GM19397 (cell line): ENCODE results near the gene KANK4.

Source experiments
- ATAC-seq: cut with Tn5 transposase; IDR thresholded peaks from one replicate; pipeline ENCODE4 v1.9.1; 2021; ENCODE audit warnings: mild to moderate bottlenecking, moderate library complexity; ENCODE audit not compliant: unreplicated experiment

The KANK4 gene

GRCh38 chr1:62318756-62319544 lies at the start of gene KANK4:
KANK4 (minus strand) TSS chr1:62319434; CDS start chr1:62281564, 37,870 bp downstream.
- ATAC-seq: no peak

GRCh38 chr1:62368989-62369388 lies 49.8 kb upstream of the KANK4 start:
- no peak for ATAC-seq

GRCh38 chr1:62367005-62367557 lies 47.8 kb upstream of the KANK4 start:
- no peak for ATAC-seq

- ATAC-seq: no peak
These were observed 45.5 kb upstream of the KANK4 start for GRCh38 chr1:62364721-62365120.

GRCh38 chr1:62362926-62363325 lies 43.7 kb upstream of the KANK4 start:
- no peak for ATAC-seq

GRCh38 chr1:62362061-62362917 lies 43.1 kb upstream of the KANK4 start:
- no peak for ATAC-seq

GRCh38 chr1:62361431-62361830 lies 42.2 kb upstream of the KANK4 start:
- no peak for ATAC-seq

GRCh38 chr1:62358665-62359373 lies 39.6 kb upstream of the KANK4 start:
- ATAC-seq: no peak

- no peak for ATAC-seq
These were observed 38.7 kb upstream of the KANK4 start for GRCh38 chr1:62357916-62358315.

GRCh38 chr1:62356257-62356835 lies 37.1 kb upstream of the KANK4 start:
- ATAC-seq: no peak

GRCh38 chr1:62355095-62355494 lies 35.9 kb upstream of the KANK4 start:
- no peak for ATAC-seq

GRCh38 chr1:62353853-62354252 lies 34.6 kb upstream of the KANK4 start:
- ATAC-seq: no peak

- ATAC-seq: no peak
These were observed 33.2 kb upstream of the KANK4 start for GRCh38 chr1:62352387-62352786.

GRCh38 chr1:62349470-62350233 lies 30.4 kb upstream of the KANK4 start:
- no peak for ATAC-seq

- no peak for ATAC-seq
These were observed 27.7 kb upstream of the KANK4 start for GRCh38 chr1:62346886-62347285.

- no peak for ATAC-seq
These were observed 24.7 kb upstream of the KANK4 start for GRCh38 chr1:62343911-62344310.

- ATAC-seq: no peak
These were observed 23.0 kb upstream of the KANK4 start for GRCh38 chr1:62342270-62342669.

GRCh38 chr1:62341615-62342014 lies 22.4 kb upstream of the KANK4 start:
- ATAC-seq: no peak

- no peak for ATAC-seq
These were observed 21.9 kb upstream of the KANK4 start for GRCh38 chr1:62341089-62341488.
